Stomach (tissue), 4 donors: ENCODE measurements around the gene MARCHF3.

Experiments
- CTCF ChIP-seq, 7 experiments: fragments of 450-650 bp in 4 of 7; fragments of 200-600 bp in 3 of 7; sonication (generic) in 3 of 7; IDR thresholded peaks; one replicate each; pipeline ENCODE4 v1.5.1; 2016 to 2019; ENCODE audit warnings: antibody characterized with exemption in 7 of 7, control low read depth in 2 of 7, mild to moderate bottlenecking in 1 of 7
- POLR2A ChIP-seq, 4 donors: fragments of 450-650 bp; IDR thresholded peaks; one replicate each; pipeline ENCODE4 v1.6.1; 2016; ENCODE audit warnings: antibody characterized with exemption in 4 of 4, control low read depth in 2 of 4, mild to moderate bottlenecking in 1 of 4, moderate library complexity in 1 of 4
- POLR2AphosphoS5 ChIP-seq, 3 donors: sonication (generic); formaldehyde crosslinking; IDR thresholded peaks; one replicate each; pipeline ENCODE4 v1.6.1; 2016; ENCODE audit warnings: antibody characterized with exemption in 3 of 3

- TF ChIP-seq POLR2A (IDR thresholded peaks at IDR 0.05) (no peak), CTCF (IDR thresholded peaks at IDR 0.05) (no peak), POLR2AphosphoS5 (IDR thresholded peaks at IDR 0.05) (no peak)
These were observed 947 bp upstream of the MARCHF3 start for GRCh38 chr5:127031147-127031862.
